T-helper 2 cell (primary cell): ENCODE data around the gene PCED1A.

Source experiments
- DNase-seq, 5 experiments: peaks; one replicate each; pipeline versions ENCODE4 v3.0.0 to v3.0.0-alpha.2; 2012 to 2022

The PCED1A gene

DNA sequence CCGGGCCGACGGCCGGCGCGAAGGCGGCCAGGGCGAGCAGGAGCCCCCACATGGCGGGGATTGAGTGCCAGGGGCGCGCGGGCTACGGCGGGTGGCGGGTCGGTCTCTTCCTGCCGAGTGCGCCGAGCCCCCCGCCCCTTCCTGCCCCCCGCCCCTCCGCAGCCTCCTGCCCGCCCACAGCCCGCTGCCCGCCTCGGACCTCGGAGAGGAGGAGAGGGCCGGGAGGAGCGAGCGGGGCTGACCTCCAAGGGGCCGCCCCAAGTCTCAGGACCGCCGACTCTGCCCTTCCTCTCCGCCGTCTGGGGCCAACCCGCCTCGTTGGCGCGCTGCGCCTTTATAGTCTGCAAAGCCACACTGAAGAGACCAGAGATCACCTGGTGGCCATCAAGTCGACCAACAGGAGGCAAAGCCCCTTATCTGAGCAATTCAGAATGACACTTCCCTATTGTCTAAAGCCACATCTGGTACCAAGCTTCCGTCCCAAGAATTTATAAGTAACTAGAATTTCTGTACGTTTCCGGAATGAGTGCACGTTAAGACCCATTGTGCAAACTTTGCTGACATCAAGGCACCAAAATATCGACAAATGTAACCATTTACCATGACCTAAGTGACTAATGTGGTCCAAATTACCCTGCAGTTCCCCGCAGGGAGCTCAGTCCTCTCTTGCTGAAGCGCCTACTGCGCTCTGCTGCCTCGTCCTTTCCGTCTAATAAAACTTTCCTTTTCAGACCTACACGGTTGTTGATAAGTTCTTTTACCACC lies 39.8 kb downstream of the PCED1A start, which contains the start of gene CPXM1:
CPXM1 (minus strand) TSS at position 107 of the 765 bp plus-strand sequence; CDS start at position 52, 55 bp downstream.
- peak in 1 of 5 experiments; percentile 13 for DNase-seq

DNA sequence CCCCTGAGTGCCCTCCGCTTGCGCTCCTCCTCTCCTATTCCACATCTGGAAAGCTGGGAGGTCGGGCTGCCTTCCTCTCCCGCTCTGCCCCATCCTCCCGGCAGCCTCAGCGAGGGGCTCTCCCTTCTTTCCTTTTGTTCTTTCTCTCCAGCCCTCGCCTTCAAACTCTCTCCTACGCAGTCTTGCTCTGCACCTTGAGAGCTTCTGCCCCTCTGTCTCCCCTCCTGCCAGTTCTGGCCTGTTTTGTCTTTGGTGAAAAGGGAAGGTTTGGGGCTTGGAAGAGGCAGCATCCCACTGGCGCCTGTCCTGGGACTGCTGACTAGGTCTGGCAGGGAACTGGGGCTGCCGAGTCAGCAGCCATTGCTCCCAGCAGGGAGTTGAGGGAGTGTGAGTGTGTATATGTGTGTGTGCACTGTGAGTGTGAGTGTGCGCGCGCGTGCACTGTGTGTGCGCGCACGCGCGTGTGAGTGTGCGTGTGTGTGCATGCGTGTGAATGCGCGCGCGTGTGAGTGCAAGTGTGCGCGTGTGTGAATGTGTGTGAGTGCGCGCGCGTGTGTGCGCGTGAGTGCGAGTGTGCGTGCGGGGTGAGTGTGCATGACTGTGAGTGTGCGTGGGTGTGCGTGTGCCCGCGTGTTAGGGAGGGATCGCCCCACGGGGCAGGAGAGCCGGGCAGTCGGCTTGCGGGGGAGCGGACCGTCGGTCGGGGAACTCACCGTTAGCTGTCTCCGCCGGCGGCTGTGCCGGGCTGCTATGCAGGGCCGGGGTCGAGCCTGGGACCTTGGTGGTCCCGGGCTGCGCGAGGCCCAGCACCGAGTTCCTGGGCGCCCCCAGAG lies 40.6 kb downstream of the PCED1A start:
- peak in 1 of 5 experiments; percentile 33 for DNase-seq

DNA sequence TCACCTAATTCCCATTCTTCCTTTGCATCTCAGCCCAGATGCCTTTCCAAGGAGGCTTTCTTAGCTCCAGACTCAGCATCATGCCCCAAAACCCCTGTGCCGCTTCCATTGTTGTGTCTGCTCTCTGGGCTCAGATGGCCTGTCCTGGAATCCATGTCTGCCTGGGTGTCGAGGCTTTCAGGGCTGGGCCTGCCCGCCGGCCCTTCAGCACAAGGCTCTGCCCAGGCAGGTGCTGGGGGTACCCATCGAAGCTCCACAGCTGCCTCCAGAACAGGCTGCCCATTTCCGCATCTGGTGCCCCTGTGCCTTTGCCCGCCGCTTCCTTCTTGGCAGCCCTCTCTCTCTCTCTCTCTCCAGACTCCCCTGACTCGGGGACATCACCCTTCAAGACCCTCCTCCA lies 41.2 kb downstream of the PCED1A start:
- DNase-seq, result no peak

DNA sequence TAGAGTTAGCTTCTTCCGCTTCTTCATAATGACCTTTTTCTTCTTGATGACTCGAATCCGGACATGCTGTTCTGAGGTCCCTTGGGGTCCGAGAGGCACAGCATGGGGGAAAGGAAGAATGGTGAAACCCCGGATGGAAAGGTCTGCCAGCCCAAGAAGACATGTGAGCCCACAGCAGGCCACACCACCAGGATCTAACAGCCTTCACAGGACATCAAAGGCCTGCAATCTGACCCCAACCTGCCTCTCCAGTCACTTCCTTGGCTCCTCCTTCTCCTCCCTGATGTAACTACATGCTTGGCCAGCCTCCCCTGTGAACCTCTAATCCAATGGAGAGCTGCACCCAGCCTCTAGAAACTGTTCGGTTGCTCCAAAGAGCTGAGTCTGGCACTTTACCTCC lies 41.6 kb downstream of the PCED1A start:
- DNase-seq, result no peak

DNA sequence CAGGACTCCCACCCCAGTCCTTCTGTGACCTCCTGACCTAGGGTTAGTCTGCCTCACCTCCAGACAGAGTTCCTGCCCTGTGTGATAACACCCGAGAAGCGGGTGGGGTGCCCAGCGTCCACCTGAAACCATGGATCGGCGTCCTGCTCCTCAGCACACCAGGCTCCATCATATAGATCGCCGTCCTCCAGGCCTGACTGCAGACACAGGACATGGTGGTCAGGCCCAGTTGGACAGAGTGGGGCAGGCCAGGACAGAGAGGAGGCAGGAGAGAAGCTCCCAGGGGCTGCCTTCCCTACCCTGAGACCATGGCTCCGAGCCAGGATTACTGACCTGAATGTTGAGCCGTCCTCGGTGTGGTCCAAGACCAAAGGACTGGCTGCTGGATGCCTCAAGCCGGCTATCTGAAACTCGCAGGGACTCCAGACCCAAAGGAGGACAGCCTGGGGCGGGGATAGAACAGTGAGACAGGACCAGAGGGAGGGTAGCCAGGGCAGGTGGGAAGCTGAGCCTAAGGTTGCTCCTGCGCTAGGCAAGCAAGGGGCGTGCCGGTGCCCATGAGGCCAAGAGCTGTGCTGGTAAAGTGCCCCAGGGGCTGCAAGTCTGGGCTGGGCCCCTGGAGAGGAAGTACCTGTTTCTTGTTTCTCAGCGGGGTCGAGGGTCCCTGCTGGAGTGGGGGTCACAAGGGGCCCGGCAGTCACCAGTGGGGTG lies 42.2 kb downstream of the PCED1A start:
- DNase-seq, result no peak

DNA sequence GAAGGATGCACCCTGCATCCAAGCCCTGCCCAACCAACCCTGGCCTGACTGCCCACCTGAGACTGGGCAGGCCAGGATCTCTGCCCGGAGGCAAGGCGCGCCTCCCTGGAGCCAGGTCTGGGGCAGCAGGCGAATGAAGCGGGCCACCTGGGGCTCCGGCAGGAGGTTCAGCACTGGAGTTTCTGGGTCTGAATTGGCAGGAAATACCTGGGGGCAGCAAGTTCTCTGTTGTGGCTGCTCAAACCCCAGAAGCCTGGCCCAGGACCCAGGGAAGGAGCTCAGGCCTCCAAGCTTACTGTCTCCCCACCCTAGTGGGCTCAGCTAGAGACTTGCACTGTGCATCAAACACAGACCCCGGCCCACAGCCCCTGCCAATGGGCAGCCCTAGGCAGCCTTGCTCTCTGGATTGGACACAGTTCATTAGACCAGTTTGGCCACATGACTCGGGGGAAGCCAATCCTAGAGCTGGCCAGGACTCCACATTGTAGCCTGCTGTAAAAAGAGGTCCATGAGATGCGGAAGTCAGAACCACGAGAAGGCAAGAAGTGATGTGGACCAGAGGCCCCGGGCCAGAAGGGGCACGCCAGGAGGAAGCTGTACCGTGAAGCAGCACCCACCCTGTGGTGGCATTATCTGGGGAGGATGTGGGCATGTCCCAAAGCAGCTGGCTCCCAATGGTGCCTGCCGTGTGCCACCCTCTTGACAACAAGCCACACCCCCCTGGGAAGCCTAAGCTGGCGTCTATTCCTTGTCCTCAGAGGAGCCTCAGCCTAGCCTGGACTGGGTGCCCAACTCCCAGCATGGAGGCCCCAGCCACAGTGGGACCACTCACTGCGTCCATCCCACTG lies 43.1 kb downstream of the PCED1A start:
- no peak for DNase-seq

DNA sequence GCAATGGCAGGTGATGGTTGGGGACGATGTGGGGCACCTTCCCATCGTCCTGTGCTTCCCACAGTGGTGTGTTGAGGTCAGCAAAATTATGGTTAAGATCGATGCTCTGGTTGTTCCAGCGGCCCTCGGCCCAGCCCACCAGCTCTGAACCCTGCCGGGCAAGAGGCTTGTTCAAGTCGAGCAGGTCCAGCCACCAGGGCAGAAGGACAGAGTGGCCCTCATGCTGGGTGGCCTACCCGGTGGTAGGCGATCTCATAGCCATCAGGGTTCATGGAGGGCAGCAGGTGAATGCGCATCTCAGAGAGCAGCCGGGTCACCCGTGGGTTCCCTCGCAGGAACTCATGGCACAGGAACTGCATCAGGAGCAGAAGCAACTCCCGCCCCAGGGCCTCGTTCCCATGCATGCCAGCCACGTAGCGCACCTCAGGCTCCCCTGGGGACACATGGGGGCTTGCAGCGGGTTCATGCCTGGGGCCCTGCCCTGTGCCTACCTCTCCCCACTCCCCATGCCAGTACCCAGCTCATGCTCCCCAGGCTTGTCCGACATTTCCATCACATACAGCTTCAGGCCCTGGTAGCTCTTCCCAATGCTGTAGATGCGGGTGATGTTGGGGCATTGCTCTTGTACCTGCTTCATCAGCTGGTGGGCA lies 44.3 kb downstream of the PCED1A start:
- no peak for DNase-seq

DNA sequence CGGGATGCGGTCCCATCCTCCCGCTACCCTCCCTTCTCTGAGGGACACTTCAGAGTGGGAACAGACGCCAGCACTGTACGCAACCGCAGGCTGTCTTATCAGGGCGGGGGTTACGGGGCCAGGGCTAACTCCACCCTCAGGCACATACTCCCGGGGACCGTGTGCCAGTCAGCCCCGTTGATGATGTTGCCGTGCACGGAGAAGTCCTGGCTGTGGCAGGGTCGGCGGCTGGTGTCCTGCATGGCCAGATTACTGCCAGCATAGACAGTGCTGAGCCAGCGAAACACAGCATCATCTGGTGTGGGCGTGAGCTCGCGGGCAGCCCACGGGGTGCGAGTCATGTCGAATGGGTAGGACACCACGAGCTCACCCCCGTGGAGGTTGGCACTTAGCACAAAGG lies 45.0 kb downstream of the PCED1A start:
- no peak for DNase-seq

DNA sequence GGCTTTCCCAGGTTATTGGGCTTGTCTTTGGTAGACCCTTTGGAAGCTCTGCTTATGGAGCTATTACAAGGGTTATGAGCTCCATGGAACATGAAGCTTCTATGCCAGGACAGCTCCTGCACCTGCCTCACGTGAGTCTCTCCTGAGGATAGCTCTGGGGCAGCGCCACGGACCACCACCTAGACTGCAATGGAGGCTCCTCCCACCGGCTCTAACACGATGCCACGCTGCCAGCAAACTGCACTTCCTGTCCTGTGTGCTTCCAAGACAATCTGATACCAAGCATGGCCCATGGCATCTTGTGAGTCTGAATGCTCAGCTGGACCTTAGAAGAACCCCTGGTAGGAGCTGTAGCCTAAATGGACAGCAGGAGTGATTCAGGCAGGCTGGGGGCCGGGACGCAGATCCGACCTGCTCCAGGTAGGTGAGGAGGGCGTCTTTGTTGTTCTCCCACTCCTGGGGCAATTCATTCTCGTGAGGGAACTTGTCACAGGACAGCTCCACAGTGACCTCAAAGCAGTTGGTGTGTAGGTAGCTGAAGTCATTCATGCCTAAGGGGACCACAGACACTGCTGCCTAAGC lies 45.5 kb downstream of the PCED1A start:
- no peak for DNase-seq

DNA sequence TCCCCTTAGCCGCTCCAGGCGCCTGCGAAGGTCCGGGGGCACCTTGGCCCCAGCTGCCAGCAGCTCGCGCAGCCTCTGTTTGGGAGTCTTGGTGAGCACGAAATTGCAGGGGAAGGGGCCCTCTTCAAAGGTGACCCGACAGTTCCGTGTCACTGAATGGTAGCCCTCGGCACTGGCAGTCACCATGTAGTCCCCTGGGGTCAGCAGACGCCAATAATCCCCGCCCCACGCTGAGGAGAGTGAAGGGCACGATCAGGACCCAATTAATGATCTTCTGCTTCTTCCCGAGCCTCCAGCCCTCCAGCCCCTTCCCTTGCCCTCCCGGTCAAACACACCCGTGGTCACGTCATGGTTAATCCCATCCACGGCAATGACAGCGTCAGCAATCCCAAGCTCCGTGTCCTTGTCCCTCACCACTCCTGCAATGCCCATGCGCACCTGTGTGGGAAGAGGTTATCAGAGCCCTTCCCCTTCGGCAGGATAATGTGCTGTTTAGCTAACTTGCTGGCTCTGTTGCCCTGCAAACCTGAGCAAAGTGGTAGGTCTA lies 46.2 kb downstream of the PCED1A start:
- DNase-seq, result no peak

DNA sequence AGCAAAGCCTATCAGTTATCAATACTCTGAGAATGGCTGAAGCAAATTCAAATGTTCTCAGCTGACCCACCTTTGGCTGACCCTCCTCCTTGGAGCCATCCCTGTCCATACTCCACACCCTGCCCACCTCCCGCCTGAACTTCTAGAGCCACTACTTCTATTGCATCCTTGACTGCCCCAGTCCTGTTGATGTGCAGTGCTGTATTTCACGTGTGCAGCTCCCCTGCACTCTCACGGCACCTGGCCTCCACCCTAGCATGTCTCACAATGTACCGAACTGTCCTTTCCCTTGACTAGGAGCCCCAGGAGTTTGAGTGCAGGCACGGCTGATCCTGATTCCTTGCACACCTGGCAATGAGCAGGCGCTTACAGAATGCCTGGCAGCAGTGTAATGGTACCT lies 47.0 kb downstream of the PCED1A start:
- DNase-seq, result no peak
